Fibroblast of lung (primary cell): Measurements from ENCODE around the gene LIPE. TPM values are rescaled to one million over a fixed set of nuclear protein-coding genes. Genes with fewer than 3 reads are reported as not detected.

ENCODE experiments used
- DNase-seq, 2 donors: peaks; one replicate each; pipeline versions ENCODE4 v3.0.0 to v3.0.0-alpha.2; 2010; ENCODE audit warnings: low read depth in 2 of 2
- H2AFZ ChIP-seq: 2 replicates; pipeline ENCODE4 v1.5.1; 2012; ENCODE audit warnings: low read length, control low read depth, inconsistent platforms
- H3K27ac ChIP-seq: 2 replicates; pipeline ENCODE4 v1.5.1; 2011; ENCODE audit warnings: low read length, control low read depth; ENCODE audit not compliant: insufficient read depth
- H3K27me3 ChIP-seq: 2 replicates; pipeline ENCODE4 v1.5.1; 2011; ENCODE audit warnings: mild to moderate bottlenecking, low read length; ENCODE audit not compliant: control insufficient read depth, insufficient read depth
- H3K36me3 ChIP-seq: 2 replicates; pipeline ENCODE4 v1.5.1; 2011; ENCODE audit warnings: low read length; ENCODE audit not compliant: control insufficient read depth, insufficient read depth
- H3K4me1 ChIP-seq: 2 replicates; pipeline ENCODE4 v1.5.1; 2011; ENCODE audit warnings: low read length; ENCODE audit not compliant: control insufficient read depth, insufficient read depth; ENCODE audit errors: extremely low read depth
- H3K4me2 ChIP-seq: 2 replicates; pipeline ENCODE4 v1.5.1; 2011; ENCODE audit warnings: low read length, control low read depth; ENCODE audit not compliant: insufficient read depth; ENCODE audit errors: extremely low read depth
- H3K4me3 ChIP-seq, 4 experiments: fragments of 200-600 bp in 1 of 4; sonication (generic) in 1 of 4; replicated peaks in 1 of 4; 2 replicates each; pipeline ENCODE4 v1.5.1; 2011 to 2016; ENCODE audit warnings: low read length in 4 of 4, low read depth in 3 of 4, mild to moderate bottlenecking in 3 of 4, control low read depth in 2 of 4, inconsistent platforms in 1 of 4, mixed read lengths in 1 of 4; ENCODE audit not compliant: insufficient read depth in 1 of 4; ENCODE audit errors: control extremely low read depth in 1 of 4
- H3K79me2 ChIP-seq: 2 replicates; pipeline ENCODE4 v1.5.1; 2012; ENCODE audit warnings: mild to moderate bottlenecking, low read length, inconsistent platforms; ENCODE audit not compliant: control insufficient read depth, insufficient read depth
- H3K9ac ChIP-seq: 2 replicates; pipeline ENCODE4 v1.5.1; 2011; ENCODE audit warnings: mild to moderate bottlenecking, low read length, control low read depth; ENCODE audit not compliant: insufficient read depth
- H3K9me3 ChIP-seq: 2 replicates; pipeline ENCODE4 v1.5.1; 2012; ENCODE audit warnings: low read depth, low read length; ENCODE audit not compliant: control insufficient read depth, insufficient read depth
- H4K20me1 ChIP-seq: 2 replicates; pipeline ENCODE4 v1.5.1; 2011; ENCODE audit warnings: low read length; ENCODE audit not compliant: control insufficient read depth, insufficient read depth; ENCODE audit errors: extremely low read depth
- EZH2 ChIP-seq: IDR thresholded peaks from 2 replicates; pipeline ENCODE4 v1.5.1; 2012; ENCODE audit warnings: low read length, control low read depth, mild to moderate bottlenecking; ENCODE audit errors: missing control alignments
- polyA plus RNA-seq, 2 donors: library from polyadenylated mRNA; depleted of rRNA in 1 of 2; stranded (reverse) in 1 of 2; unstranded in 1 of 2; fragments of >200 nt; gene quantifications; 2 replicates each; pipeline ENCODE4 v1.2.1, GENCODE V29; 2011 to 2012; ENCODE audit warnings: missing spikeins in 1 of 2
- total RNA-seq: library from RNA; depleted of rRNA; stranded (reverse); fragments of >200 nt; gene quantifications from 2 replicates; pipeline ENCODE4 v1.2.1, GENCODE V29; 2014
- TF ChIP-seq, protein P1 (sequence below), 2 donors: IDR thresholded peaks in 1 of 2; conservative IDR thresholded peaks in 1 of 2; 1 replicate in 1 of 2; 2 replicates in 1 of 2; pipeline ENCODE4 v1.5.1; 2011 to 2012; ENCODE audit warnings: low read length in 2 of 2, control low read depth in 1 of 2, inconsistent platforms in 1 of 2, low read depth in 1 of 2, mild to moderate bottlenecking in 1 of 2

The LIPE gene
- total and polyA plus RNA-seq, 2 donors (not counting 1 experiment from before 2014, with no cell fraction given) = 1.1 to 1.7 TPM

DNA sequence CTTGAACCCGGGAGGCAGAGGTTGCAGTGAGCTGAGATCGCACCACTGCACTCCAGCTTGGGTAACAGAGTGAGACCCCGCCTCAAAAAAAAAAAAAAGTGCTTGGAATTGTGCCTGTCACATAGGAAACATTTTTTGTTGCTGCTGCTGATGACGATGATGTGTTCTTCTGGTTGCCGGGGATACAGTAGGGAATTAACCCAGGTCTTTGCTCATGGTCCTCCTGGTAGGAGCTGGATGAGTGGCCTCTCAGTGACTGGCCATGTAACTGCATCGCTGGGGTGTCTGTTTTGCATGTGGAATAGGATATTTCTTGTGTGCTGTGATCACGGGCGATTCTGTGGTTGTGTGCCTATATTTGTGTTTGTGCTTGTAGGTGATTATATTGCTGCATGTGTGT, 32.4 kb downstream of the LIPE start:
- Histone ChIP-seq H3K79me2 (peaks cover 2% of the 10 kb centered on the region), H3K9ac (no peak overlapping the region), H3K4me1 (peaks cover 4% of the 10 kb centered on the region), H3K36me3 (no peaks in the 10 kb centered on the region), H4K20me1 (no peaks in the 10 kb centered on the region), H3K4me3 (no peak overlapping the region), H3K27ac (no peak overlapping the region), H3K4me2 (no peak overlapping the region), H3K27me3 (peaks cover 16% of the 10 kb centered on the region), H3K9me3 (no peaks in the 10 kb centered on the region), H2AFZ (no peak overlapping the region)
- no peak for DNase-seq
- TF ChIP-seq, protein P1, sequence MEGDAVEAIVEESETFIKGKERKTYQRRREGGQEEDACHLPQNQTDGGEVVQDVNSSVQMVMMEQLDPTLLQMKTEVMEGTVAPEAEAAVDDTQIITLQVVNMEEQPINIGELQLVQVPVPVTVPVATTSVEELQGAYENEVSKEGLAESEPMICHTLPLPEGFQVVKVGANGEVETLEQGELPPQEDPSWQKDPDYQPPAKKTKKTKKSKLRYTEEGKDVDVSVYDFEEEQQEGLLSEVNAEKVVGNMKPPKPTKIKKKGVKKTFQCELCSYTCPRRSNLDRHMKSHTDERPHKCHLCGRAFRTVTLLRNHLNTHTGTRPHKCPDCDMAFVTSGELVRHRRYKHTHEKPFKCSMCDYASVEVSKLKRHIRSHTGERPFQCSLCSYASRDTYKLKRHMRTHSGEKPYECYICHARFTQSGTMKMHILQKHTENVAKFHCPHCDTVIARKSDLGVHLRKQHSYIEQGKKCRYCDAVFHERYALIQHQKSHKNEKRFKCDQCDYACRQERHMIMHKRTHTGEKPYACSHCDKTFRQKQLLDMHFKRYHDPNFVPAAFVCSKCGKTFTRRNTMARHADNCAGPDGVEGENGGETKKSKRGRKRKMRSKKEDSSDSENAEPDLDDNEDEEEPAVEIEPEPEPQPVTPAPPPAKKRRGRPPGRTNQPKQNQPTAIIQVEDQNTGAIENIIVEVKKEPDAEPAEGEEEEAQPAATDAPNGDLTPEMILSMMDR (conservative IDR thresholded peaks at IDR 0.05 in 1 of 2, IDR thresholded peaks at IDR 0.05 in 1 of 2; ENCODE audit: low read depth in 1 of 2, low read length in 2 of 2) = no peak
- TF ChIP-seq EZH2 = no peak

GRCh38 chr19:42392165-42392564, 35.0 kb downstream of the LIPE start:
- Histone ChIP-seq H3K9me3 (no peaks in the 10 kb centered on the region), H3K27me3 (peaks cover 19% of the 10 kb centered on the region), H3K4me1 (no peaks in the 10 kb centered on the region), H3K9ac (no peak overlapping the region), H3K4me3 (no peak overlapping the region), H2AFZ (no peak overlapping the region), H3K4me2 (no peak overlapping the region), H3K27ac (no peak overlapping the region), H3K36me3 (no peaks in the 10 kb centered on the region), H3K79me2 (no peaks in the 10 kb centered on the region), H4K20me1 (no peaks in the 10 kb centered on the region)
- TF ChIP-seq EZH2 = no peak
- TF ChIP-seq, protein P1 (conservative IDR thresholded peaks at IDR 0.05 in 1 of 2, IDR thresholded peaks at IDR 0.05 in 1 of 2; ENCODE audit: low read depth in 1 of 2, low read length in 2 of 2) = no peak
- DNase-seq = no peak

GRCh38 chr19:42389899-42390298, 37.3 kb downstream of the LIPE start, which contains the start of gene CNFN:
TSS of gene CNFN (minus strand) at chr19:42390297. CDS start at chr19:42389037, 1,260 bp downstream.
- no peak for DNase-seq
- no peaks in the 10 kb centered on the region for H3K36me3 ChIP-seq
- H3K9ac ChIP-seq = no peak within 1 kb of the TSS
- TF ChIP-seq EZH2 = no peak
- TF ChIP-seq, protein P1 (conservative IDR thresholded peaks at IDR 0.05 in 1 of 2, IDR thresholded peaks at IDR 0.05 in 1 of 2; ENCODE audit: low read depth in 1 of 2, low read length in 2 of 2) = no peak
- H3K4me1 ChIP-seq = no peaks in the 10 kb centered on the region
- H3K9me3 ChIP-seq = no peaks in the 10 kb centered on the region
- H3K4me3 ChIP-seq = no peak within 1 kb of the TSS
- H3K27ac ChIP-seq = no peak within 1 kb of the TSS
- peaks cover 21% of the 10 kb centered on the region for H3K27me3 ChIP-seq
- no peak within 1 kb of the TSS for H2AFZ ChIP-seq
- no peaks in the 10 kb centered on the region for H4K20me1 ChIP-seq
- no peaks in the 10 kb centered on the region for H3K79me2 ChIP-seq
- no peak within 1 kb of the TSS for H3K4me2 ChIP-seq
